ENCODE data around the gene IL3RA.

GRCh38 chrX:1422135-1422465 lies 85.5 kb downstream of the IL3RA start:
- TF ChIP-seq RBBP5 (IDR thresholded peaks at IDR 0.05; ENCODE audit: borderline replicate concordance, low read depth, low read length) (no peak), RAD21 (IDR thresholded peaks at IDR 0.05 in 1 of 2, conservative IDR thresholded peaks at IDR 0.05 in 1 of 2; ENCODE audit: low read depth in 2 of 2, low read length in 2 of 2) (no peak), POLR2AphosphoS5 (IDR thresholded peaks at IDR 0.05; ENCODE audit: low read depth, low read length) (no peak), CTCF (IDR thresholded peaks at IDR 0.05; ENCODE audit: control extremely low read depth in 1 of 3, insufficient read depth in 1 of 3, low read depth in 1 of 3, low read length in 3 of 3) (no peak), TBP (IDR thresholded peaks at IDR 0.05; ENCODE audit: low read depth, low read length) (no peak), EZH2 (IDR thresholded peaks at IDR 0.05; ENCODE audit: low read depth, low read length, severe bottlenecking) (no peak), POLR2A (IDR thresholded peaks at IDR 0.05; ENCODE audit: control extremely low read depth in 1 of 2, low read depth in 2 of 2, low read length in 2 of 2) (no peak)

Measured in H1 (cell line).